Measurements from ENCODE around the gene RALA. TPM values are rescaled to one million over a fixed set of nuclear protein-coding genes. Genes with fewer than 3 reads are reported as not detected.

The RALA gene, protein sequence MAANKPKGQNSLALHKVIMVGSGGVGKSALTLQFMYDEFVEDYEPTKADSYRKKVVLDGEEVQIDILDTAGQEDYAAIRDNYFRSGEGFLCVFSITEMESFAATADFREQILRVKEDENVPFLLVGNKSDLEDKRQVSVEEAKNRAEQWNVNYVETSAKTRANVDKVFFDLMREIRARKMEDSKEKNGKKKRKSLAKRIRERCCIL
- polyA plus RNA-seq = 40.5 to 64.6 TPM (median 44.2 TPM) in 3 replicates
- polyA plus RNA-seq (2011; ENCODE audit: low read depth) = 143 TPM
- polyA plus RNA-seq (2011; cell fraction: cytosol; rRNA removed) = 44.0 and 74.3 TPM in 2 replicates
- polyA plus RNA-seq (2011; cell fraction: nucleus; rRNA removed) = 30.9 and 38.6 TPM in 2 replicates
- 37.1 and 66.7 TPM in 2 replicates for polyA plus RNA-seq (2012; ENCODE audit: low replicate concordance)
- polyA minus RNA-seq = 30.9 to 60.7 TPM (median 30.9 TPM) in 3 replicates
- polyA minus RNA-seq (2011; cell fraction: cytosol; rRNA and poly(A)+ RNA removed) = 71.0 TPM
- 30.6 and 42.5 TPM in 2 replicates for polyA minus RNA-seq (2011; cell fraction: nucleus; rRNA and poly(A)+ RNA removed)

DNA sequence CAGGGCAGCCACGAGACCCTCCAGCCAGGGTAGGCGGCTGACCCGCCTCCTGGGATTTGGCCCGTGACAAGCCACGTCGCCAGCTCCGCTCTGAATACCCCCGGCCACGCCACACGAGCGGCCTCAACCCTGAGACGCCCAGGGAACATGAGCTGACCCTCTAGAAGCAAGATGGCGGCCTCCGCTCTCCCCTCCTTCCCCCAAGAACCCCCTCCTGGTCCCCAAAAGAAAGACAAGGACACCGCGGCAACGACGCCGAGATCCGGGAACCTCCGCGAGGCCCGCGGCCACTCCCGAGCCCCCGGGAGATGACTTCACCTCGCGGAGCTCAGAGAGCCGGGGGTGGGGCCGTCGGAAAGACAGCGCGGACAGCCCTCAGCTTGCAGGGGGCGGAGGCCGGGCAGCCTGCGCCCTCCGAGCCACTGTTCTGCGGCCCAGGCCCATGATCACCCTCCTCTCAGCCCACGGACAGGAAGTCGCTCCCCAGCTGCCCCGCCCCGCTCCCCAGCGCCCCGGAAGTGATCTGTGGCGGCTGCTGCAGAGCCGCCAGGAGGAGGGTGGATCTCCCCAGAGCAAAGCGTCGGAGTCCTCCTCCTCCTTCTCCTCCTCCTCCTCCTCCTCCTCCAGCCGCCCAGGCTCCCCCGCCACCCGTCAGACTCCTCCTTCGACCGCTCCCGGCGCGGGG, at the start of gene RALA:
Gene RALA (plus strand): TSS at position 526 of the 685 bp plus-strand sequence. CDS start 63,096 bp downstream, outside the sequence.
- DNase-seq (ENCODE audit: low read depth, low spot score) = peak; percentile 54
- H3K36me3 ChIP-seq (ENCODE audit: control insufficient read depth in 2 of 2, extremely low read depth in 1 of 2, insufficient read depth in 2 of 2, low read length in 2 of 2) = peaks cover 2 to 6% of the 10 kb centered on the region in 2 experiments
- H3K79me2 ChIP-seq (ENCODE audit: control insufficient read depth, insufficient read depth, low read length) = peaks cover 53% of the 10 kb centered on the region

DNA sequence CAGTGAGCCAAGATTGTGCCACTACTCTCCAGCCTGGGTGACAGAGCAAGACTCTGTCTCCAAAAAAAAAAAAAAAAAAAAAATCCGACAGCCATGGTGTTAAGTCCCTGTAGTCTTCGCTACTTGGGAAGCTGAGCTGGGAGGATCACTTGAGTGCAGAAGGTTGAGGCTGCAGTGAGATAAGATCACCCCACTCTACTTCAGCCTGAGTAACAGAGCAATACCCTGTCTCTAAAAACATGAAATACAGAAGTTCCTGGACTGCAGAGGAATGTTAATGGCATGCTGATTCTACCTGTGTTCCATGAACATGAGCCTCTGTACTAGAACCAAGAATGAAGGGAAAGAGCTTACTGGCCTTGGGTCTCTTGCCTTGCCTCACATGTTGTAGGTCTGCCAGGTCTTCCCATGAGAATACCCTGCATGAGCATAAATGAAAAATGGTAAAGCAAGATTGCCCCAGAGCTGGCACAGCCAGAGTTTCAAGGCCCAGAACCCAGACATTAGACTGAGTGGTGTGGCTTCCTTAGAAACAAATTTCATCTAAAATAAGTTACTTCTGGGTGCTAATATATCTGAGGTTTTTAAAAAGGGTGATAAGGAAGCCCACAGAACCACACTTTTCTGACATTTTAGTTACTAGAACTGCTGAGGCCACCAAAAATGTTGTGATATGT, 48.6 kb upstream of the RALA start:
- no peak overlapping the region for H3K27ac ChIP-seq (ENCODE audit: control insufficient read depth, insufficient read depth, low read length)
- no peaks in the 10 kb centered on the region for H3K9me1 ChIP-seq (ENCODE audit: control insufficient read depth, extremely low read depth, insufficient read depth, low read length)
- H3K79me2 ChIP-seq (ENCODE audit: control insufficient read depth, insufficient read depth, low read length) = peaks cover 1% of the 10 kb centered on the region
- H2AFZ ChIP-seq (ENCODE audit: control insufficient read depth, low read length) = no peak overlapping the region
- no peaks in the 10 kb centered on the region for H4K20me1 ChIP-seq (ENCODE audit: control insufficient read depth, extremely low read depth, insufficient read depth, low read length)
- TF ChIP-seq, protein P1, sequence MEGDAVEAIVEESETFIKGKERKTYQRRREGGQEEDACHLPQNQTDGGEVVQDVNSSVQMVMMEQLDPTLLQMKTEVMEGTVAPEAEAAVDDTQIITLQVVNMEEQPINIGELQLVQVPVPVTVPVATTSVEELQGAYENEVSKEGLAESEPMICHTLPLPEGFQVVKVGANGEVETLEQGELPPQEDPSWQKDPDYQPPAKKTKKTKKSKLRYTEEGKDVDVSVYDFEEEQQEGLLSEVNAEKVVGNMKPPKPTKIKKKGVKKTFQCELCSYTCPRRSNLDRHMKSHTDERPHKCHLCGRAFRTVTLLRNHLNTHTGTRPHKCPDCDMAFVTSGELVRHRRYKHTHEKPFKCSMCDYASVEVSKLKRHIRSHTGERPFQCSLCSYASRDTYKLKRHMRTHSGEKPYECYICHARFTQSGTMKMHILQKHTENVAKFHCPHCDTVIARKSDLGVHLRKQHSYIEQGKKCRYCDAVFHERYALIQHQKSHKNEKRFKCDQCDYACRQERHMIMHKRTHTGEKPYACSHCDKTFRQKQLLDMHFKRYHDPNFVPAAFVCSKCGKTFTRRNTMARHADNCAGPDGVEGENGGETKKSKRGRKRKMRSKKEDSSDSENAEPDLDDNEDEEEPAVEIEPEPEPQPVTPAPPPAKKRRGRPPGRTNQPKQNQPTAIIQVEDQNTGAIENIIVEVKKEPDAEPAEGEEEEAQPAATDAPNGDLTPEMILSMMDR (optimal IDR thresholded peaks at IDR 0.05 in 1 of 3, IDR thresholded peaks at IDR 0.05 in 1 of 3, conservative IDR thresholded peaks at IDR 0.05 in 1 of 3; ENCODE audit: extremely low read depth in 1 of 3, insufficient read depth in 2 of 3, low read length in 3 of 3) = no peak
- no peak for TF ChIP-seq EZH2 (IDR thresholded peaks at IDR 0.05; ENCODE audit: low read length)
- dilution Hi-C loops (cut with MboI; ENCODE audit: extremely low pct_ligation_motif_present, low sequenced_read_pairs) = no loop called here
- no peak overlapping the region for H3K9ac ChIP-seq (ENCODE audit: control insufficient read depth, extremely low read depth, insufficient read depth, low read length)
- H3K9me3 ChIP-seq (ENCODE audit: control insufficient read depth, low read depth, low read length) = no peaks in the 10 kb centered on the region
- no peak overlapping the region for H3K4me3 ChIP-seq (ENCODE audit: control insufficient read depth in 2 of 3, extremely low read depth in 1 of 3, insufficient read depth in 2 of 3, low read depth in 1 of 3, low read length in 3 of 3)
- no peaks in the 10 kb centered on the region for H3K4me1 ChIP-seq (ENCODE audit: control insufficient read depth, extremely low read depth, insufficient read depth, low read length)
- H3K27me3 ChIP-seq (ENCODE audit: control insufficient read depth, extremely low read depth, insufficient read depth, low read length) = no peaks in the 10 kb centered on the region
- H3K36me3 ChIP-seq (ENCODE audit: control insufficient read depth in 2 of 2, extremely low read depth in 1 of 2, insufficient read depth in 2 of 2, low read length in 2 of 2) = peaks cover 0 to 2% of the 10 kb centered on the region in 2 experiments
- FAIRE-seq (no peak), DNase-seq (ENCODE audit: low read depth, low spot score) (no peak)
- no peak overlapping the region for H3K4me2 ChIP-seq (ENCODE audit: control insufficient read depth, extremely low read depth, insufficient read depth, low read depth, low read length)

More for the DNA sequence above, at the start of gene RALA:
- dilution Hi-C loops (cut with MboI; ENCODE audit: extremely low pct_ligation_motif_present, low sequenced_read_pairs) = no loop called here
- Histone ChIP-seq H3K27ac (ENCODE audit: control insufficient read depth, insufficient read depth, low read length) (peak within 1 kb of the TSS; percentile 92), H2AFZ (ENCODE audit: control insufficient read depth, low read length) (peak within 1 kb of the TSS; percentile 64), H3K27me3 (ENCODE audit: control insufficient read depth, extremely low read depth, insufficient read depth, low read length) (no peaks in the 10 kb centered on the region), H3K9me3 (ENCODE audit: control insufficient read depth, low read depth, low read length) (no peaks in the 10 kb centered on the region), H4K20me1 (ENCODE audit: control insufficient read depth, extremely low read depth, insufficient read depth, low read length) (no peaks in the 10 kb centered on the region), H3K9ac (ENCODE audit: control insufficient read depth, extremely low read depth, insufficient read depth, low read length) (peak within 1 kb of the TSS; percentile 95), H3K4me2 (ENCODE audit: control insufficient read depth, extremely low read depth, insufficient read depth, low read depth, low read length) (peak within 1 kb of the TSS; percentile 99), H3K9me1 (ENCODE audit: control insufficient read depth, extremely low read depth, insufficient read depth, low read length) (no peaks in the 10 kb centered on the region), H3K4me3 (ENCODE audit: control insufficient read depth in 2 of 3, extremely low read depth in 1 of 3, insufficient read depth in 2 of 3, low read depth in 1 of 3, low read length in 3 of 3) (peak within 1 kb of the TSS; percentile 87 to 97 (median 92)), H3K4me1 (ENCODE audit: control insufficient read depth, extremely low read depth, insufficient read depth, low read length) (peaks cover 47% of the 10 kb centered on the region)
- TF ChIP-seq, protein P1 (optimal IDR thresholded peaks at IDR 0.05 in 1 of 3, IDR thresholded peaks at IDR 0.05 in 1 of 3, conservative IDR thresholded peaks at IDR 0.05 in 1 of 3; ENCODE audit: extremely low read depth in 1 of 3, insufficient read depth in 2 of 3, low read length in 3 of 3) = no peak
- no peak for TF ChIP-seq EZH2 (IDR thresholded peaks at IDR 0.05; ENCODE audit: low read length)
- FAIRE-seq = no peak
